NCI-H187 treated with DMSO at 0.1 percent for 48 hours (cell line): ENCODE data around the gene TTN.

ENCODE experiments used
- DNase-seq: peaks from one replicate; lab custom pipeline; 2025; lab: John Stamatoyannopoulos, UW

TTN gene

GRCh38 chr2:178650554-178650953 lies 156.7 kb downstream of the TTN start:
- DNase-seq: no peak

- DNase-seq: no peak
Observed at GRCh38 chr2:178644919-178645318, 162.3 kb downstream of the TTN start.

- DNase-seq: no peak
Observed at GRCh38 chr2:178641498-178641897, 165.7 kb downstream of the TTN start.

GRCh38 chr2:178635897-178636296 lies 171.3 kb downstream of the TTN start:
- no peak for DNase-seq

GRCh38 chr2:178632729-178633128 lies 174.5 kb downstream of the TTN start:
- DNase-seq: no peak

- DNase-seq: no peak
Observed at GRCh38 chr2:178630581-178630980, 176.6 kb downstream of the TTN start.

- DNase-seq: no peak
Observed at GRCh38 chr2:178629463-178629862, 177.8 kb downstream of the TTN start.

- no peak for DNase-seq
Observed at GRCh38 chr2:178628605-178629004, 178.6 kb downstream of the TTN start.

- no peak for DNase-seq
Observed at GRCh38 chr2:178627401-178627800, 179.8 kb downstream of the TTN start.

- DNase-seq: no peak
Observed at GRCh38 chr2:178615969-178616368, 191.3 kb downstream of the TTN start.

GRCh38 chr2:178602901-178603300 lies 204.3 kb downstream of the TTN start:
- DNase-seq: no peak

- no peak for DNase-seq
Observed at GRCh38 chr2:178592655-178593054, 214.6 kb downstream of the TTN start.

GRCh38 chr2:178589335-178589734 lies 217.9 kb downstream of the TTN start:
- no peak for DNase-seq

- DNase-seq: no peak
Observed at GRCh38 chr2:178584666-178585065, 222.6 kb downstream of the TTN start.

- no peak for DNase-seq
Observed at GRCh38 chr2:178579006-178579405, 228.2 kb downstream of the TTN start.

- DNase-seq: no peak
Observed at GRCh38 chr2:178574789-178575188, 232.4 kb downstream of the TTN start.

GRCh38 chr2:178568227-178568626 lies 239.0 kb downstream of the TTN start:
- no peak for DNase-seq

- DNase-seq: no peak
Observed at GRCh38 chr2:178553047-178553446, 254.2 kb downstream of the TTN start.

GRCh38 chr2:178550352-178550751 lies 256.9 kb downstream of the TTN start:
- DNase-seq: no peak

- DNase-seq: no peak
Observed at GRCh38 chr2:178542569-178542968, 264.7 kb downstream of the TTN start.

GRCh38 chr2:178542161-178542560 lies 265.1 kb downstream of the TTN start:
- DNase-seq: no peak

GRCh38 chr2:178536037-178536436 lies 271.2 kb downstream of the TTN start:
- DNase-seq: no peak

- DNase-seq: no peak
Observed at GRCh38 chr2:178531168-178531567, 276.1 kb downstream of the TTN start.

- no peak for DNase-seq
Observed at GRCh38 chr2:178530625-178531142, 276.5 kb downstream of the TTN start.

GRCh38 chr2:178530131-178530530 lies 277.1 kb downstream of the TTN start:
- no peak for DNase-seq
